GM10248 (cell line): ENCODE results near the gene PLA2G3.

Source experiments
- CTCF ChIA-PET: fragments of 300-600 bp; sonication (Branson Sonifier 250); formaldehyde crosslinking; extraction: SDS; loops from one replicate; lab custom pipeline; 2021; ENCODE audit warnings: antibody characterized with exemption; lab: Yijun Ruan, JAX
- POLR2A ChIA-PET: fragments of 350-650 bp; sonication (Branson Sonifier 250); formaldehyde crosslinking; extraction: SDS; loops from one replicate; lab custom pipeline; 2020; ENCODE audit warnings: antibody characterized with exemption; lab: Yijun Ruan, JAX
- DNase-seq: peaks from one replicate; pipeline ENCODE4 v3.0.0; 2012; ENCODE audit errors: extremely low spot score
- TF ChIP-seq, protein P1 (sequence below): IDR thresholded peaks from 2 replicates; pipeline ENCODE4 v1.5.1; 2012; ENCODE audit warnings: mild to moderate bottlenecking, low read depth; ENCODE audit errors: extremely low read depth, missing control alignments, control extremely low read depth

Gene PLA2G3

DNA sequence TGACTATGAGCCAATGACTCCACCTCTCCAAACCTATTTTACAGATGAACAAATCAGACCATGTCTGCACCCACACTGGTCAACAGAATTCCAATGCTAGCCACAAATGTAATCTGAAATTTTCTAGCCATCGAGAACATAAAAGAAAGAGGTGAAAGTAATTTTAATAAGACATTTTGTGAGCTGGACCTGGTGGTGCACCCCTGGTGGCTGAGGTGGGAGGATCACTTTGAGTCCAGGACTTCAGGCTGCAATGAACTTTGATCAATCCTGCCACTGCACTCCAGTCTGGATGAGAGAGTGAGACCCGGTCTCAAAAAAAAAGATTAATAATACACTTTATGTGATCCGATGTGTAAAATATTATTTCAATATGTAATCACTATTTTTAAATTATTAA is 10.3 kb upstream of the PLA2G3 start:
- TF ChIP-seq, protein P1, sequence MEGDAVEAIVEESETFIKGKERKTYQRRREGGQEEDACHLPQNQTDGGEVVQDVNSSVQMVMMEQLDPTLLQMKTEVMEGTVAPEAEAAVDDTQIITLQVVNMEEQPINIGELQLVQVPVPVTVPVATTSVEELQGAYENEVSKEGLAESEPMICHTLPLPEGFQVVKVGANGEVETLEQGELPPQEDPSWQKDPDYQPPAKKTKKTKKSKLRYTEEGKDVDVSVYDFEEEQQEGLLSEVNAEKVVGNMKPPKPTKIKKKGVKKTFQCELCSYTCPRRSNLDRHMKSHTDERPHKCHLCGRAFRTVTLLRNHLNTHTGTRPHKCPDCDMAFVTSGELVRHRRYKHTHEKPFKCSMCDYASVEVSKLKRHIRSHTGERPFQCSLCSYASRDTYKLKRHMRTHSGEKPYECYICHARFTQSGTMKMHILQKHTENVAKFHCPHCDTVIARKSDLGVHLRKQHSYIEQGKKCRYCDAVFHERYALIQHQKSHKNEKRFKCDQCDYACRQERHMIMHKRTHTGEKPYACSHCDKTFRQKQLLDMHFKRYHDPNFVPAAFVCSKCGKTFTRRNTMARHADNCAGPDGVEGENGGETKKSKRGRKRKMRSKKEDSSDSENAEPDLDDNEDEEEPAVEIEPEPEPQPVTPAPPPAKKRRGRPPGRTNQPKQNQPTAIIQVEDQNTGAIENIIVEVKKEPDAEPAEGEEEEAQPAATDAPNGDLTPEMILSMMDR: peak; percentile 4
- POLR2A ChIA-PET: no interaction called here
- DNase-seq: no peak
- CTCF ChIA-PET: interaction anchor here (0.7 kb wide), 1 partner anchor 9 kb away, joined by 5 read pairs; no protein-coding TSS in a partner anchor

DNA sequence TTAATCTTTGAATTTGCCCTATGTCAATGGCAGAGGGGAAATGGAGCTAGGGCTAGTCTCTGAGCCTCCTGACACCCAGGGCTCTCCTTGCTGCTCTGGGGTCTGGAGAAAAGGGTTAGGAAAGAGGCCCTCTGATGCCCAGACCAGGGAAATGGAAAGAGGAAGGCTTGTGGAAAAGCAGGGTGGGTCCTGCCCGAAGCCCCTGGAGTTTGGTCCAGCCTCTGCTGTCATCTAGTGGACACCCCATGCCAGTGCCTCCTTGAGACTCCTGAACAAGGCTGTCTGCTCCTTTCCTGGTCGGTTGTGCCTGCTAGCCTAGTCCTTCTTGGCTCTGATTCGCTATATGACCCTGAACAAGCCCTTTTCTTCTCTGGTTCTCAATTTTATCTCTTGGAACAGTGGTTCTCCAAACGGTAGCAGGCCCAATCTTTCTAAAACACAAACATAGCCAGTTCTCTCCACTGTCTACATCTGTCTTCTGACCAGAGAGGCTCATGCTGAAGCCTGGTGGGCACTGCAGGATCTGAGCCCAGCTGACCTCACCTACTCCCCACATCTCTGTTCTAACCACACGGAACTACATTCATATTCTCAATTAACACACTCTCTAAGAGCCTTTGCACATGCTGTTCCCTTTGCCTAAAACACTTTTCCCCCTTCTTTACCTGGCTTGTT is 8.8 kb upstream of the PLA2G3 start:
- TF ChIP-seq, protein P1: peak; percentile 79
- DNase-seq: peak; percentile 71
- ChIA-PET CTCF (interaction anchor here (0.7 to 1.5 kb wide), 11 partner anchors 9 to 386 kb away, joined by 3 to 6 read pairs (median 3); partner anchors contain the start of genes PLA2G3 and SMTN), POLR2A (no interaction called here)

DNA sequence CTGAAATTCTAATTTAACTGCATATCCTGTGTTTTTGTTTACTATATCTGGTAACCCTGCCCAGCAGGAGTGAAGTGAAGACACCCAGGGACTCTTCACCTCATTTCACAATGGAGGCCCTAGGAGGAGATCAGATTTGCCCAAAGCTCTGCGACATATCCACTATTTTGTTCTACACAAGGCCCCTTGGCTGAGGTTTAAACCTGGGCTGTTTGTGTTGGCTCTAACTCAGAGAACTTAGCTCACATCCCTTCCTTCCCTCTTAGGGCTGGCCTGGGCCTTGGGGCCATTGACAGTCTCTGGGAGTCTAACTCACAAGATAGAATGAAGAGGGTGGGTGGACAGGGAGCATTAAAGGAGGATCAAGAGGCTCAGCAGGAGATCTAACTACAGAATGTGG is 8.2 kb upstream of the PLA2G3 start:
- DNase-seq: no peak
- TF ChIP-seq, protein P1: no peak
- ChIA-PET CTCF (interaction anchor here (0.7 to 1.5 kb wide), 8 partner anchors 8 to 385 kb away, joined by 3 to 5 read pairs (median 3); partner anchors contain the start of genes PLA2G3 and SMTN), POLR2A (no interaction called here)

DNA sequence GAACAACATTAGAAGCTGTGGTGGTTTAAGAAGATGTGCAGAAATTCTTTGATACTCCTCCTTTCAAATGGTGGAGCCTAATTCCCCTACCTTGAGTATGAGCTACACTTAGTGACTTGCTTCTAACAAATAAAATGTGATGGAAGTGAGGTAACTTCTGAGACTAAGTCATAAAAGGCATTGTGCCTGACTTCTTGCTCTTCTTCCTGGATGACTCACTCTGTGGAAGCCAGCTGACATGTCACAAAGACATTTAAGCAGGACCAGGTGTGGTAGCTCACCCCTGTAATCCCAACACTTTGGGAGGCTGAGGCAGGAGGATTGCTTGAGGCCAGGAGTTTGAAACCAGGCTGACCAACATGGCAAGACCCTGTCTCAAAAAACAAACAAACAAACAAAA is 3.9 kb upstream of the PLA2G3 start:
- ChIA-PET CTCF (no interaction called here), POLR2A (no interaction called here)
- TF ChIP-seq, protein P1: no peak
- no peak for DNase-seq

DNA sequence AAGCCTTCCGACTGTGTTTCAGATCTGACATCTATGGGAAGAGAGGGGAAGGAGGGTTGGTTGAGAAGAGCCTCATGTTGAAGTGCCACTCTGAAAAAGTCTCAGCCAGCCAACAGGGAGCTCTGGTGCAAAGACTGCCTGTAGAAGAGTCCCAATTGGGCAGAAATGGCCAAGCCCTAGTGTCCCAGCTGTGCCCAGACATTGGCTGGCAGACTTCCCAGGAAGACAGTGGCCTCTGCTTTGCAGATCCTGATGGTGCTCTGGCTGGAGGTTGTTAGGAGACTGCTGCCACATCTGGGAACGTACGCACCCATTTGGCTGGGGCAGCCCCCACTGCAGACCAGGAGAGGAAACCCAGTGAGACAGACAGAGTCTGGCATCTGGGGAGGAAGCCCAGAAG is 3.2 kb upstream of the PLA2G3 start:
- ChIA-PET POLR2A (no interaction called here), CTCF (interaction anchor here (1.2 kb wide), 1 partner anchor 8 kb away, joined by 3 read pairs; no protein-coding TSS in a partner anchor)
- TF ChIP-seq, protein P1: no peak
- DNase-seq: no peak

DNA sequence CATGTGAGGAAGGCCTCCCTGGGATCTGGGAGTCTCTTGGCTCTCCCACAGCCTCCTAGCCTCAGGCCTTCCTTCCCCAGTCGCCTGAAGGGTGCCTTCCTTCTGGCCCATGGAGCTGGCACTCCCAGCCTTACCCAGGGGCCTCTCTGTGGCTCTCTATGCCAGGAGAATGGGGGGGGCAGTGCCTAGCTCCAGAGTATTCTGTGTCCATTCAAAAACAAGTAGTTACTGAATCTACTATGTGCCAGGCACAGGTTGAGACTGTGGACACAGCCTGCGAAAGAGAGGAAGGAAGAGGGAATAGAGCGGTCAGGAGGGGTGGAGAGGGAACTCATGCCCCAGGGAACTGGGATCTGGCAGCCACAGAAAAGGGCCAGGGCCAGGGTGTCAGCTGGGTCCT is 2.7 kb upstream of the PLA2G3 start:
- TF ChIP-seq, protein P1: no peak
- DNase-seq: no peak
- ChIA-PET POLR2A (no interaction called here), CTCF (interaction anchor here (1.2 kb wide), 1 partner anchor 9 kb away, joined by 3 read pairs; no protein-coding TSS in a partner anchor)
